HG02852 (cell line): ENCODE measurements around the gene DOLPP1.
"Not testable (repeated sequence)": the region's sequence is repeated elsewhere in the genome, so short reads cannot be mapped to it uniquely, and the experiment has no call there.

Source experiments
- ATAC-seq: cut with Tn5 transposase; IDR thresholded peaks from one replicate; pipeline ENCODE4 v1.9.1; 2021; ENCODE audit warnings: mild to moderate bottlenecking, moderate library complexity; ENCODE audit not compliant: unreplicated experiment

Gene DOLPP1

DNA sequence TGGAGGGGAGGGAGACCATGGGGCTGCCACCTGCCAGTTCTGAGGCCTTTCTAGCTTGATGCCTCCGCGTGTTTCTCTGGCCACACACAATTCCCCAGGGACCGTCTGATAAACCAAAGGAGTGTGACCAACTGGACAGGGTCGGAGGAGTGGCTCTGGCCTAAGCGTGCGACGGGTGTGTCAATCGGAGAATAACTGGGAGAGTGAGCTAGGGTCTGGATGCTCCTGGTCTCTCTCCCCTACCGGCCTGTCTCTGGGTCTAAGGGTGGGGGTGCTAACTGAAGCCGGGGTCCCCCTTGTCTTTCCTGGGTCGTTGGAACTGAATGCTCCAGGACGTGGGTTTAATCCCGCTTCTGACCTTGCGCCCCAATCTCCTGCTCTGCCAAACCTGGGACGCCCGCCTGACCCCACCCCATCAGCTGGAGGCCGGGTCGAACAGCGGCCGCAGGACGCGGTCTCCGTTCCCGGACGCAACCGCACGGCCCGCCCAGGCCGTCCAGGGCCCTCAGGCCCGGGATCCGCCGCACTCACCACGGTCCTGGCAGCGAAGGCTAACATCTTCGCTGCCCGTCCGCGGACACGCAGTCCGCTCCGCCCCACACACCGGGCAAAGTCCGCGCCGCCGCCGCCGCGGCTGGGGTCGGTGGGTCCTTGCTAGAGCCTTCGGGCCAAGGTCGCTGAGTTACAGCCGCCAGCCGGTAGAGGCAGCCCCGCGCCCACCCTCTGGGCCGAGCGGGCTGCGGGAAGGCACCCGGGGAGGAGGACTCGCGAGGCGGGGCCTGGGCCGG lies 29.2 kb downstream of the DOLPP1 start:
- peak; percentile 3 for ATAC-seq

DNA sequence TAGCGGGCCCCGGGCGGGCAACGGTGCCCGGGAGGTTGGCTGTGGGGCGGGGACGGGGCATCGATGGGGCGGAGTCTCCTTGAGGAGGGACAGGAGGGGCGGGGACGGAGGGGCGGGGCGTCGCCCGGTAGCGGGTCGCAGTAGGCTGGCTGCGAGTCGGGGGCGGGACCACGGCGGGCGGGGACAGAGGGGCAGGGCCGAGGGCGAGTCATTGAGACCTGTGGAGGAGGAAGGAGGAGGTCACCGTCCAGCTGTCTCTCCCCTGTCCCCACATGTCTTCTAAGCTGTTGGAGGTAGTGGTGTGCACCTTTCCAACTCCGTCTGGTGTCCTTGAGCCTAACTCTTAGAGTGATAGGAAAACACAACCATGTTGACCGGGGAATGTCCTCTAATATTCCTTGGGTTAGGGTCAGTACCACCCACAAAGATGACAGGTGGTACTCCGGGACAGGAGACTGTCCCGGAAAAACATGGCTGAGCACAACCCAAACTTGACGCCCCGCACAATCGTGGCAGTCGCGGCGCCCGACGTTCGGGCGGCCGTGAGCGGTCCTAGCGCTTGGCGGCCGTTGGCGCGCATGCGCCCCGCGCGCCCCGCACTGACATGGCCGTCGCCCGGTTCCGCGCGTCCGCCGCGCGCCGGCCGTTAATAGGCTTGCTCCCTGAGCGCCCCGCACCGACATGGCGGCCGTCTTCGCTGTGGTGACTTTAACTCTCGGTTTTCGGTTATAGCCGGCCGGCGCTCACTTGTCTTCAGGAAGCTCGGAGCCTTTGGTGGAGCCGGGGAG lies 30.0 kb downstream of the DOLPP1 start, which contains the start of the genes CRAT and PTPA:
Gene CRAT, minus strand, starts transcription at position 54 of the 788 bp plus-strand sequence. CDS start 284 bp downstream, outside the sequence.
Gene PTPA, plus strand, starts transcription at position 676 of the 788 bp plus-strand sequence. CDS start 186 bp downstream, outside the sequence.
- peak; percentile 76 for ATAC-seq

DNA sequence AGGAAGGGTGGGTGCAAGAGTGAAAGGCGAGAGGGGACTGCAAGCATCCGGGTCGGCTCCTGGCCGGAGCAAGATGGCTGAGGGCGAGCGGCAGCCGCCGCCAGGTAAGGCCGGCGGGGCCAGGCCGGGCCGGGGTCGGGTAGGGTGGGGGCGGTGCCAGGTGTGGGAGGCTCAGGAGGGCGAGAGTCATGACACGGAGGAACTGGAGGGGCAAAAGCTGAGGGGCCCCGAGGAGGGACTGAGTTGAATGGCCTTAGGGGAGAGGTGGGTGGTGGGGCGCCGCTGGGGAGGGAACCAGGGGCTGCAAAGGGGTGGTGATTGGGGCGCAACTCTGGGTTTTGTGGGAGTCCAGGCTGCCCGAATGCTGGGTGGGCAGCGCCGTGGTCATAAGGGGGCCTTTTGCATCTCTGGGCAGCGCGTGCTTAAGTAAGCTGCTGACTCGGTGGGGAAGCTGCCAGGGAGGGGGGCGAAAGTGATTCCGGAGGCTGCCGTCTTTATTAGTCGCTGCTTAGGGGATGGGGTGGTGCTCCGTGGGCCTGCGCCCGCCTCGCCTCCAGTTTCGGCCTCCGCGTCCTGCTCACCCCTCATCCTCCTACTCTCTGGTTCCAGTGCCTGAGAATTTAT lies 30.7 kb downstream of the DOLPP1 start:
- ATAC-seq = no peak

DNA sequence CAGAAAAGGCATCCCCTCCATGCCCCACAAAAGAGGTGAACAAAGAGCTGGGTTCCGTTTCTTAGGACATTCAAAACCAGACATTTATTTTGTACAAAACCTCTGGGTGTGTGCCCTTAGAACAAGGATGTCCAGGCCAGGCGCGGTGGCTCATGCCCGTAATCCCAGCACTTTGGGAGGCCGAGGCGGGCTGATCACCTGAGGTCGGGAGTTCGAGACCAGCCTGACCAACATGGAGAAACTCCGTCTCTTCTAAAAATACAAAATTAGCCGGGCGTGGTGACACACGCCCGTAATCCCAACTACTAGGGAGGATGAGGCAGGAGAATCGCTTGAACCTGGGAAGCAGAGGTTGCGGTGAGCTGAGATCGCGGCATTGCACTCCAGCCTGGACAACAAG lies 31.6 kb downstream of the DOLPP1 start:
- ATAC-seq = not testable (repeated sequence)

DNA sequence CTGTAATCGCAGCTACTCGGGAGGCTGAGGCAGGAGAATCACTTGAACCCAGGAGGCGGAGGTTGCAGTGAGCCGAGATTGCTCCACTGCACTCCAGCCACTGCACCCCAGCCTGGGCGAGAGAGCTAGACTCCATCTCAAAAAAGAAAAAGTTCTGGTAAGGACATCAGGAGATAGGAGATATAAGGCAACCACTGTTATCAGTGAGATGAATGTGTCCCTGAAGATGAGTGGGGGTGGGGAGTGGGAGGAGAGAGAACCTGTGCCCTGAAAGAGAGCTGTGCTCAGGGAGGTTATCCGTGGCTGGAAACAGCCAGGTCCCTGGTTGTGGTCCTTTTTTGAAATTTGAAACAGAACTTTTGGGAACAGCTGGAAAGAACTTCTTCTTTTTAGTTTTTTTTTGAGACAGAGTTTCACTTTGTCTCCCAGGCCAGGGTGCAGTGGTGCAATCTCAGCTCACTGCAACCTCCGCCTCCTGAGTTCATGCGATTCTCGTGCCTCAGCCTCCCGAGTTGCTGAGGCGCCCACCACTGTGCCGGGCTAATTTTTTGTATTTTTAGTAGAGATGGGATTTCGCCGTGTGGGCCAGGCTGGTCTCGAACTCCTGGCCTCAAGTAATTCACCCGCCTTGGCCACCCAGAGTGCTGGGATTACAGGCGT lies 32.9 kb downstream of the DOLPP1 start:
- ATAC-seq = no peak

DNA sequence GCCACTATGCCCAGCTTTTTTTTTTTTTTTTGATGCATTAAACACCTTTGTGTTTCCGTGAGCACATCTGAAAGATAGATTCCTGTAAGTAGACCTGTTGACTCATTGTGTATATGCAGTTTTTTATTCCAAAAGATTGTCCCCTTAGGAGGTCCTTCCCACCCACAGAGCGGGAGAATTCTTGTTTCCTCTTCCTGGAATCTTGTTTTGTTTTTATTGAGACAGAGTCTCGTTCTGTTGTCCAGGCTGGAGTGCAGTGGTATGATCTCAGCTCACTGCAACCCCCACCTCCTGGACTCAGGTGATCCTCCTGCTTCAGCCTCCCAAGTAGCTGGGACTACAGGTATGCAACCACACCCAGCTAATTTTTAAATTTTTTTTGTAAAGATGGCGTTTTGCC lies 37.9 kb downstream of the DOLPP1 start:
- no peak for ATAC-seq

DNA sequence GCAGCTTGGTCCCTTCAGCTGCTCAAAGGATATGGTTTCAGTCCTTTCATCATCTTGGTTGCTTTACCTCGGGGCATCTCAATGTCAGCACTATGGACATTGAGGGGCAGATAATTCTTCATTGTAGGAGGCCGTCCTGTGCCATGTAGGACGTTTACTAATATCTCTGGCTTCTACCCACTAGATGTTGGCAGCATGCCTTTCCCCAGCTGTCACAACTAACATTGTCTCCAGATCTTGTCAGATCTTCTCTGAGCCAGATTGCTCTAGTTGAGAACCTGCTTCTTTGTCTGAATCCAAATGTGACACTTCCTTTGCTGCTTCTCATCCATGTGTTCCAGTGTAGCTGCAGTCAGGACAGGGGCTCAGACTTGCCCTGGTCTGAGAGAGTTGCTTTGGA lies 40.6 kb downstream of the DOLPP1 start:
- no peak for ATAC-seq

DNA sequence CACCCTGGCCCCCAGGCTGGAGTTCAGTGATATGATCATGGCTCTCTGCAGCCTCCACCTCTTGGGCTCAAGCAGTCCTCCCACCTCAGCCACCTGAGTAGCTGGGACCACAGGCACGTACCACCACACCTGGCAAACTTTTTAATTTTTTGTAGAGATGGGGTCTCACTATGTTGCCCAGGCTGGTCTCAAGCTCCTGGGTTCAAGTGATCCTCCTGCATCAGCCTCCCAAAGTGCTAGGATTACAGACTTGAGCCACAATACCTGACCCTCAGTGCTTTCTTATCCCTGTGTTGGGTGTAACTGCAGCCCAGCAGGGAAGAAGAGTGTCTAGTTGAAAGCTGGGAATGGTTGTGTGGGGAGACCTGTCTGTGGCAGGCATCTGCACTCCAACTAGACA lies 41.2 kb downstream of the DOLPP1 start:
- no peak for ATAC-seq

DNA sequence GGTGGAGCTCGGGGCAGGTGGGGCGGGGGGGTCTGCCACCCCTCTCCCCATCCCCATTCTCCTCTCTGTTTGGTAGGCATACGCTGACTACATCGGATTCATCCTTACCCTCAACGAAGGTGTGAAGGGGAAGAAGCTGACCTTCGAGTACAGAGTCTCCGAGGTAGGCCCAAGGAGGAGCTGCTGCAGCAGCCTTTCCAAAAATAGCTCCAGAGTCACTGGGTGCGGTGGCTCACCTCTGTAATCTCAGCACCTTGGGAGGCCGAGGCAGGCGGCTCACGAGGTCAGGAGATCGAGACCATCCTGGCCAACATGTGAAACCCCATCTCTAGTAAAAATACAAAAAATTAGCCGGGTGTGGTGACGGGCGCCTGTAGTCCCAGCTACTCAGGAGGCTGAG lies 42.1 kb downstream of the DOLPP1 start:
- not testable (repeated sequence) for ATAC-seq

DNA sequence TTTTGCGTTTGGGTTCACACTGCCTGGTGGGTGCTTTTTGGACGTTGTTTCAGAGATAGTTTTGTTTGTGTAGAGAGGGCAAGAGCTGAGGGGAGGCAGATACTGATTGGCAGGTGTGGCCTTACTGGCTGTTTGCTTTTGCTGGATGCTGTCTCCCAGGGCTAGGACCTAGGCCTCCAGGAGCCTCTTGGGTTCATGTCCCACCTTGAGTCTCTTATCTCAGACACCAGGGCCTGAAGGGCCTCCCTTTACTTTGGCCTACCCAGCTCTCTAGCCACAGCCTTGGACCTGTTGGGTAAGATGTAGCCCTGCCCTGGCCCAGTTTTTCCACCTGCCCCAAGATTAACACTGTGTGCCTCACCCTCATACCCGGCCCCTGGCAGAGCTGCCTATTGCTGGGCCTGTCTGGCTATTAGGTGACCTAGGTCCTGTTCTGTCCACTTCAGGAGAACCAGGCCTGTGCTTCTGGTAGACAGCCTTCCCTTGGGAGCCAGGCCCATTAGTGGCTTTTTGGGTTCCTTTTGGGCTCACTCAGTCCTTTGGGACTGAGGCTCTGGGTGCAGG lies 43.7 kb downstream of the DOLPP1 start:
- no peak for ATAC-seq

DNA sequence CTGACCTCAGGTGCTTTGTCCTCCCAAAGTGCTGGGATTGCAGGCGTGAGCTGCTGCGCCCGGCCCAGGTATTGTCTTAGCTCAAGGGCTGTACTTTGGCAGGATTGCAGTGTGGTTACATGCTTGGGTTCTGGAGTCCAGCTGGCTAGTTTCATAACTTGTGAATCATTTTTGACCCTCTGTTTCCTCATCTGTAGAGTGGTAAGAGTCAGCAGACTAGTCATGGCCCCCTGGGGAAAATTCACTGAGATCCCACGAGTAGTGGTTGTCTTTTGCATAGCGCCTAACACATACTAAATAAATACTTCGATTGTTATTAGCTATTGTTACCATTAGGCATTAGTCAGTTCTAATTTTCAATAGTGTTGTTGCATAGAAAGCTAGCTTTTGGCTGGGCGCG lies 44.6 kb downstream of the DOLPP1 start:
- ATAC-seq = no peak

DNA sequence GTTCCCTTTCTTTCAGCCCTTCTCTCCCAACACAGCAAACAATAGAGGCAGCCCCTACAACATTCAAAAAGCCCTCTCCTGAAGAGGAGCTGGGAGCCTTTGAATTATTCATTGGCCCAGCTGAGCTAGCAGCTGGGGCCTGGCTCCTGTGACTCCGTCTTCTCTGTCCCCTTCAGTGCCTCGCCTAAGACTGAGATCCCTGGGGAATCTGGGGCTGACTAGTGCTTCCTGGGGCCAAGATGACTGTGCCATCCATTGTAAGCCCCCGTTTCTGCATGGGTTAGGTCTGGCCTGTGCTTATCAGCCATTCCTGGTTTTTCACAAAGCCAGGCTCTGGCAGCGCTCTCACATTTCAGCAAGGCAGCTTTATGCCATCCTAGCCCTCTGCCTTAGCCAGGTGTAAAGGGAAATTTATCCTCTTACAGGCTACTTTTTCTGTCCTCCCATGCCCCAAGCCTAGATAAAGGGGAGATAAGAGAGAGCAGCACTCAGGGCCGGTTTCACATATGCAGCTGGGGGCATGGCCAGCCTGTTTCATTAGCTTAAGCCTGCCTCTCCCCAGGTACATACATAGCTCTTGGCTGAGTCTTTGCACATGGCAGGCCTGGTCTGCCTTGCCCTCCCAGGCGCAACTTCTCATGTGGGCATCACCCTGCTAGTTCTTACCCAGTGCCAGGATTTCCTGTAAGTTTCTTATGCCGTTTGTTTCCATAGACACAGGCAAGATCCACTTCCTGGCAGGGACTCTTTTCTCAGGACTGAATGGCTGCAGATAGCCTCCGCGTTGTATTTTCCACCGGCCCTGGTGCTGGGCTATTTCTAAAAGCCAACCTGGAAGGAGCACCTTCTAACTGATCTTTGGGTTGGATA lies 46.1 kb downstream of the DOLPP1 start:
- ATAC-seq = no peak

DNA sequence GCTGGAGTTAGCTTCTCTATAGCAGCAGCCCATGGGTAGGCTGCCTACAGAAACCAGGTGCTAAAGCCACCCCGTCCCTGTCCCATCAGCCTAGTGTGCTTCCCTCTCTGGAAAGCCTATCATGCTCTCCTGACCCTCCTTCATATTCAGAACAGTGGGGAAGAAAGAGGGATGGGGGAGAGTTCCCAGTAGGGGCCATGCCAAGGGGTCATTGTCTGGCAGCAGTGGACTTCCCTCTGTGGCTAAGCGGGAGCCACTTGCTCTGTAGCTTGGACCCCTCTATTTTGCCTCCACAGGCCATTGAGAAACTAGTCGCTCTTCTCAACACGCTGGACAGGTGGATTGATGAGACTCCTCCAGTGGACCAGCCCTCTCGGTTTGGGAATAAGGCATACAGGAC lies 47.8 kb downstream of the DOLPP1 start:
- ATAC-seq = no peak

DNA sequence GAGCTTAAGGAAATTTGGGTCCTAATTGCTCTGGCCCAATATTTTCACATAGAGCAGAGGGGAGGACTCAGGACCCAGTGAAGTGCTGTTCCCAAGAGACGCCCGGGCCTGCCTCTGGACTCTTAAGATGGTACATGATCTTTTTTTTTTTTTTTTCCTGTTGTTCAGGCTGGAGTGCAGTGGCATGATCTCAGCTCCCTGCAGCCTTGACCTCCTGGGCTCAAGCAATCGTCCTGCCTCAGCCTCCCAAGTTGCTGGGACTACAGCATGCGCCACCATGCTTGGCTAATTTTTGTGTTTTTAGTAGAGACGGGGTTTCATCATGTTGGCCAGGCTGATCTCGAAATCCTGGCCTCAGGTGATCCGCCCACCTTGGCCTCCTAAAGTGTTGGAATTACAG lies 49.4 kb downstream of the DOLPP1 start:
- not testable (repeated sequence) for ATAC-seq

DNA sequence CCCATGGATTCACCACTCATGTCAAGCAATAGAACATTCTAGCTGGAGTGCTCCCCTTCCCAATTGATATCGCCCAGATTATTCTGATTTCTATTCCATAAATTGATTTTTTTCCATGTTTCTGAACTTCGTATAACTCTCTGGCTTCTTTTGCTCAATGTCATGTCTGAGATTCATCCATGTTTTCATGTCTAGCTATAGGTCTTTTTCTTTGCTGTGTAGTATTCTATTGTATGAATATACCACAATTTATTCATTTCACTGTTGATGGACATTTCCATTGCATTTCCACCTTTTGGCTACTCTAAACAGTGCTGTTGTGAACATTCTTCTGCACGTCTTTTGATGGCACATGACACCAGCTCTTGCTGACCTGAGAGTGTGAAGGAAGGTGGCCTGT lies 49.9 kb downstream of the DOLPP1 start:
- ATAC-seq = no peak

DNA sequence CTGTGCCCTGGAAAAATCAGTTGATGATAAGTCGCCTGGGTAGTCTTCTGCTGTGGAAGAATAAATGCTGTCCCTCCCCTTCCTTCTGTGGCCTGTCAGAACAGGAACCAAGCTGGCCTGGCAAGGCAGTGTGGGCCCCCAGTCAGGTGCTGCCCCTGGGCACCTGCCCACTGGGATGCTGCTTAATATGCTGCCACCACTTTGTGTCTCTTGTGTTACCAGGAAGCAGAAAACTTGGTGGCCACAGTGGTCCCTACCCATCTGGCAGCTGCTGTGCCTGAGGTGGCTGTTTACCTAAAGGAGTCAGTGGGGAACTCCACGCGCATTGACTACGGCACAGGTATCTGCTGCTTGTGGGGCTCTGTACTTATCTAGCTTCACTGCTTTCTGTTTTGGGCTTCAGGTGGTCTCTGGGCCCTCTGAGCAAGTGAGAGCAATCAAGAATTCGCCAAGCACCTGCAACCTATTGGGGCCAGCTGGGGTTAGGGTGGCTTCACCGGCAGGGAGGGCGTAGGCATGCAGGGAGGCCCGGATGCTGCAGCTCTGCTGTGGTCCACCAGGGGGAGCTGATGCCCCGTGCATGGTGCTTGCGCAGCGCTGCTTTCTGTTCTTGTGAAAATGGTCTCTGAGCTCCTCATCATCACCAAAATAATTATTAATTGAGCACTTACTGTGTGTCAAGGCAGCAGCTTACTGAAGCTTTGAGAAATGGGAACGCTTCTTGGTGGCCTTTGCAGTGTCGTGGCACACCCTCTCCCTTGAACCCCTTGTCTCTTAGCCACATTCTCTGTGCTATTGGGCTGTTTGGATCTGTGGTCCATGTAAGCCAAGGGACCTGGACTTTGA lies 50.6 kb downstream of the DOLPP1 start:
- ATAC-seq = no peak

DNA sequence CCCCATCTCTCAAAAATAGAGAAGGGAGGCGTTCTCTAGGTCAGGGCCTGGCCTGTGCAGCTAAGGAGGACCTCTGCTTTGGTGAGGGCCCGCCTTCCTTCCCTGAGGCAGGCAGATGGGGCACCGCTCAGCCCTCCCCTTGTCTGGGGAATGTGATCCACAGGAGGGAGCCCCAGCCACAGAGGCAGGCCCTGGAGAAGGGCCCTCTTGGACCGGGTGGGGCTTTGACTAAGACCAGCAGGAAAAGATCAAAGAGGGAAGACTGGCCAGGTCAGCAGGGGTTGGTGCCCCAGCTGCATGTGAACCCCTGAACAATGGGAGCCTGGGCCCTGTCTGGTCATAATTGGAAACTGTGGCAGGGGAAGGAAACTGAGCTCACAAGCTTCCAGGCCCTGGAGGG lies 52.2 kb downstream of the DOLPP1 start:
- ATAC-seq = no peak

DNA sequence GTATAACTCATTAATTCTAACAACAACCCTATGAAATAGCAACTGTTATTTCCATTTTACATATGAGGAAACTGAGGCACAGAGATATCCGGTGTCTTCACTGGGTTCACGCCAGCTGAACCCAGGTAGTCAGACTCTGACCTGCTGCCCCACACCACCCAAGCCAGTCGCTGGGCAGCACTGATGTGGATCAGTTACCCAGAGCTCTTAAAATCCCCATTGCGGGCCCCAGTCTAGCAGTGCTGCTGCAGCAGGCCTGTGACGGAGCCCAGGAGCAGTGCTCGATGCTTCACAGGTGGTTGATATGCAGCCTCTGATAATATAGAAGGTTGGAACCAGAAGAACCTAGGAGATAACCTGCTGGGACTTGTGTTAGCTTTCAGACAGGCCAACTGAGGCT lies 54.6 kb downstream of the DOLPP1 start:
- no peak for ATAC-seq
